ENCODE data around the gene FLII.

DNA sequence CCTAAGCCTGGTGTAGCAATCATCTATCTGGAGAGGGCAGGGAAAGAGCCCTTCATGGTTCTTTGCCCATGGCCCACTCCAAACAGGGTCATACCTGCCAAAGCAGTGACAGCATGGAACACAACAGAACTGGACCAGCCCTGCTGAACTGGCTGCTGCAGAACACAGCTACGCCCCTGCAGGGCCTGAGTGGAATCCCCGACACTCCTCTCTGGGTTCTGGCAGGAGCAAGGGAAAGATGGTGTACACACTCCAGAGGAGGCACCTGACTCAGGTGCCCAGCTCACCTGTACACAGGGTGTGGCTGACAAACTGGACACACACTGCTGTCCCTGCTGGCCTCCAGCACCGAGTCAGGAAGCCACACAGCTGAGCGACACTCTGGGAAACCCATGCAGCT lies 21.7 kb upstream of the FLII start:
- TF ChIP-seq, protein P1, sequence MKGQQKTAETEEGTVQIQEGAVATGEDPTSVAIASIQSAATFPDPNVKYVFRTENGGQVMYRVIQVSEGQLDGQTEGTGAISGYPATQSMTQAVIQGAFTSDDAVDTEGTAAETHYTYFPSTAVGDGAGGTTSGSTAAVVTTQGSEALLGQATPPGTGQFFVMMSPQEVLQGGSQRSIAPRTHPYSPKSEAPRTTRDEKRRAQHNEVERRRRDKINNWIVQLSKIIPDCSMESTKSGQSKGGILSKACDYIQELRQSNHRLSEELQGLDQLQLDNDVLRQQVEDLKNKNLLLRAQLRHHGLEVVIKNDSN (IDR thresholded peaks at IDR 0.05; ENCODE audit: borderline replicate concordance, low read depth), result no peak
- no peak for TF ChIP-seq POLR2AphosphoS5 (IDR thresholded peaks at IDR 0.05; ENCODE audit: low read depth, low read length)
- TF ChIP-seq, protein P2, sequence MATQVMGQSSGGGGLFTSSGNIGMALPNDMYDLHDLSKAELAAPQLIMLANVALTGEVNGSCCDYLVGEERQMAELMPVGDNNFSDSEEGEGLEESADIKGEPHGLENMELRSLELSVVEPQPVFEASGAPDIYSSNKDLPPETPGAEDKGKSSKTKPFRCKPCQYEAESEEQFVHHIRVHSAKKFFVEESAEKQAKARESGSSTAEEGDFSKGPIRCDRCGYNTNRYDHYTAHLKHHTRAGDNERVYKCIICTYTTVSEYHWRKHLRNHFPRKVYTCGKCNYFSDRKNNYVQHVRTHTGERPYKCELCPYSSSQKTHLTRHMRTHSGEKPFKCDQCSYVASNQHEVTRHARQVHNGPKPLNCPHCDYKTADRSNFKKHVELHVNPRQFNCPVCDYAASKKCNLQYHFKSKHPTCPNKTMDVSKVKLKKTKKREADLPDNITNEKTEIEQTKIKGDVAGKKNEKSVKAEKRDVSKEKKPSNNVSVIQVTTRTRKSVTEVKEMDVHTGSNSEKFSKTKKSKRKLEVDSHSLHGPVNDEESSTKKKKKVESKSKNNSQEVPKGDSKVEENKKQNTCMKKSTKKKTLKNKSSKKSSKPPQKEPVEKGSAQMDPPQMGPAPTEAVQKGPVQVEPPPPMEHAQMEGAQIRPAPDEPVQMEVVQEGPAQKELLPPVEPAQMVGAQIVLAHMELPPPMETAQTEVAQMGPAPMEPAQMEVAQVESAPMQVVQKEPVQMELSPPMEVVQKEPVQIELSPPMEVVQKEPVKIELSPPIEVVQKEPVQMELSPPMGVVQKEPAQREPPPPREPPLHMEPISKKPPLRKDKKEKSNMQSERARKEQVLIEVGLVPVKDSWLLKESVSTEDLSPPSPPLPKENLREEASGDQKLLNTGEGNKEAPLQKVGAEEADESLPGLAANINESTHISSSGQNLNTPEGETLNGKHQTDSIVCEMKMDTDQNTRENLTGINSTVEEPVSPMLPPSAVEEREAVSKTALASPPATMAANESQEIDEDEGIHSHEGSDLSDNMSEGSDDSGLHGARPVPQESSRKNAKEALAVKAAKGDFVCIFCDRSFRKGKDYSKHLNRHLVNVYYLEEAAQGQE (IDR thresholded peaks at IDR 0.05; ENCODE audit: low read depth, low read length), result no peak
- no peak for TF ChIP-seq EP300 (IDR thresholded peaks at IDR 0.05; ENCODE audit: borderline replicate concordance in 1 of 2, low read depth in 1 of 2, low read length in 1 of 2)
- no peak for TF ChIP-seq FOXJ3 (CRISPR knock-in tag; IDR thresholded peaks at IDR 0.05)
- TF ChIP-seq JUND (IDR thresholded peaks at IDR 0.05), result no peak
- TF ChIP-seq, protein P3, sequence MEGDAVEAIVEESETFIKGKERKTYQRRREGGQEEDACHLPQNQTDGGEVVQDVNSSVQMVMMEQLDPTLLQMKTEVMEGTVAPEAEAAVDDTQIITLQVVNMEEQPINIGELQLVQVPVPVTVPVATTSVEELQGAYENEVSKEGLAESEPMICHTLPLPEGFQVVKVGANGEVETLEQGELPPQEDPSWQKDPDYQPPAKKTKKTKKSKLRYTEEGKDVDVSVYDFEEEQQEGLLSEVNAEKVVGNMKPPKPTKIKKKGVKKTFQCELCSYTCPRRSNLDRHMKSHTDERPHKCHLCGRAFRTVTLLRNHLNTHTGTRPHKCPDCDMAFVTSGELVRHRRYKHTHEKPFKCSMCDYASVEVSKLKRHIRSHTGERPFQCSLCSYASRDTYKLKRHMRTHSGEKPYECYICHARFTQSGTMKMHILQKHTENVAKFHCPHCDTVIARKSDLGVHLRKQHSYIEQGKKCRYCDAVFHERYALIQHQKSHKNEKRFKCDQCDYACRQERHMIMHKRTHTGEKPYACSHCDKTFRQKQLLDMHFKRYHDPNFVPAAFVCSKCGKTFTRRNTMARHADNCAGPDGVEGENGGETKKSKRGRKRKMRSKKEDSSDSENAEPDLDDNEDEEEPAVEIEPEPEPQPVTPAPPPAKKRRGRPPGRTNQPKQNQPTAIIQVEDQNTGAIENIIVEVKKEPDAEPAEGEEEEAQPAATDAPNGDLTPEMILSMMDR (IDR thresholded peaks at IDR 0.05), result no peak
- TF ChIP-seq TEAD4 (IDR thresholded peaks at IDR 0.05; ENCODE audit: borderline replicate concordance, insufficient read depth), result no peak
- TF ChIP-seq, protein P4, sequence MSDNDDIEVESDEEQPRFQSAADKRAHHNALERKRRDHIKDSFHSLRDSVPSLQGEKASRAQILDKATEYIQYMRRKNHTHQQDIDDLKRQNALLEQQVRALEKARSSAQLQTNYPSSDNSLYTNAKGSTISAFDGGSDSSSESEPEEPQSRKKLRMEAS (IDR thresholded peaks at IDR 0.05; ENCODE audit: low read depth), result no peak
- no peak for TF ChIP-seq RFX5 (IDR thresholded peaks at IDR 0.05; ENCODE audit: low read length)
- TF ChIP-seq TAF1 (IDR thresholded peaks at IDR 0.05; ENCODE audit: borderline replicate concordance, low read depth, low read length), result no peak

Data from SK-N-SH (cell line).